Smooth muscle cell (in vitro differentiated cells): ENCODE measurements around the gene PHF5A. TPM values are rescaled to one million over a fixed set of nuclear protein-coding genes. Genes with fewer than 3 reads are reported as not detected.
"Not testable (repeated sequence)": the region's sequence is repeated elsewhere in the genome, so short reads cannot be mapped to it uniquely, and the experiment has no call there.

Experiments used
- DNase-seq: peaks from one replicate; lab custom pipeline; 2025; ENCODE audit not compliant: unreplicated experiment; lab: John Stamatoyannopoulos, UW
- H2AFZ ChIP-seq: fragments of 200-600 bp; sonication (generic); 2 replicates; pipeline ENCODE4 v1.6.0; 2016; ENCODE audit warnings: antibody characterized with exemption, low read depth, mild to moderate bottlenecking
- H3F3A ChIP-seq: fragments of 200-600 bp; sonication (generic); 2 replicates; pipeline ENCODE4 v1.6.0; 2017; ENCODE audit warnings: antibody characterized with exemption, low read depth
- H3K27ac ChIP-seq: fragments of 200-600 bp; sonication (generic); 2 replicates; pipeline ENCODE4 v1.5.1; 2016; ENCODE audit warnings: low read depth, mild to moderate bottlenecking
- H3K27me3 ChIP-seq: fragments of 200-600 bp; sonication (generic); 2 replicates; pipeline ENCODE4 v1.6.1; 2016; ENCODE audit warnings: low read depth, mild to moderate bottlenecking
- H3K36me3 ChIP-seq: fragments of 200-600 bp; sonication (generic); 2 replicates; pipeline ENCODE4 v1.5.1; 2016; ENCODE audit warnings: low read depth
- H3K4me1 ChIP-seq: fragments of 200-600 bp; sonication (generic); 2 replicates; pipeline ENCODE4 v1.5.1; 2016; ENCODE audit warnings: low read depth
- H3K4me2 ChIP-seq: fragments of 200-600 bp; sonication (generic); 2 replicates; pipeline ENCODE4 v1.6.0; 2016; ENCODE audit warnings: mild to moderate bottlenecking
- H3K4me3 ChIP-seq: fragments of 200-600 bp; sonication (generic); 2 replicates; pipeline ENCODE4 v1.5.1; 2016; ENCODE audit warnings: mild to moderate bottlenecking
- H3K79me2 ChIP-seq: fragments of 200-600 bp; sonication (generic); 2 replicates; pipeline ENCODE4 v1.6.0; 2016; ENCODE audit warnings: low read depth, mild to moderate bottlenecking
- H3K9ac ChIP-seq: fragments of 200-600 bp; sonication (generic); 2 replicates; pipeline ENCODE4 v1.6.0; 2016; ENCODE audit warnings: low read depth
- H3K9me3 ChIP-seq: fragments of 200-600 bp; sonication (generic); replicated peaks from 2 replicates; pipeline ENCODE4 v1.5.1; 2016; ENCODE audit warnings: low read depth
- H4K20me1 ChIP-seq: fragments of 200-600 bp; sonication (generic); 2 replicates; pipeline ENCODE4 v1.6.0; 2016; ENCODE audit warnings: low read depth
- WGBS: methylation state at CpG from one replicate; pipeline ENCODE4 v1.1.7; 2016; ENCODE audit warnings: low lambda C conversion rate; 5-methylcytosine and 5-hydroxymethylcytosine counted together
- polyA plus RNA-seq: library from polyadenylated mRNA; unstranded; fragments of >200 nt; fragmentation: Nextera tagmentation; extraction: Ambion mirVana; gene quantifications from 2 replicates; pipeline ENCODE4 v1.2.1, GENCODE V29; 2016
- total RNA-seq: library from RNA; depleted of rRNA; stranded (reverse); fragments of >200 nt; gene quantifications from 2 replicates; pipeline ENCODE4 v1.2.3, GENCODE V29; 2014
- TF ChIP-seq, protein P1 (sequence below): fragments of 200-600 bp; sonication (generic); IDR thresholded peaks from 2 replicates; pipeline ENCODE4 v1.5.1; 2017; ENCODE audit warnings: borderline replicate concordance, mild to moderate bottlenecking, antibody characterized with exemption; ENCODE audit not compliant: insufficient read depth, poor library complexity, severe bottlenecking

PHF5A gene
- total and polyA plus RNA-seq, 2 experiments from 2014 or later, result 19.4 to 28.3 TPM

DNA sequence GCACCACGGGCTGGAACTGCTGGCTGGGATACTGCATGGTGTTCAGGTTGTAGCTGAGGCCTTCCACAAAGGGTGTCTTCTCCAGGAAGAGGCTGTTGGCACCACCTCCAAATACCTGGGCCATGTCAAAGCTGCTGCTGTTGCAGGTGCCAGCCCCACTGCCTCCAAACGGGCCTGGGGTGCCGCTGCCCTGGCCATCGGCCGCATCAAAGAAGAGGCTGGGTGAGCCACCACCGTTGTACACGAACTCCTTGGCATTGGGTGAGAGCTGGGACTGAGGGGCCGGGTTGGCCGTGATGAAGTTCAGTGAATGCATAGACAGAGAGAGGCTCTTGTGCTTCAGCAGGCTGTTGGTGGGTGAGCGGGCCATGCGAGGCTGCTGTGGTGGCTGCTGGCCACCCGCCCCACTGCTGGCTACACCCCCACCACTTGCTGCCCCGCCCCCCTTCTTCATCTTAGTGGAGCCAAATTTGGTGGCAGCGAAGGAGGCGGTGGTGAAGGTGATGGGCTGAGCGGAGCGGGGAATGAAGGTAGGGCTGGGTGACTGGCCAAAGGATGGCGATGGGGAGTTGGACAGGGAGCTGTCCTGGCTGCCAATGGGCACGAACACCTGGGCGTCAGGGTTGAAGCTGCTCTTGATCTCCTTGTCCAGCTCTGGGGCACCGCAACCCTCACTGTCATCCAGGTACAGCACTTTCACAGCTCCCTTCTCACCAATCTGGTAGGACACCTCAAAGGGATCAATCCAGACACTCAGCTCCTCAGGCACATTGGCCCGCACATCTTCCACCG is 32.0 kb downstream of the PHF5A start:
- Histone ChIP-seq H3K79me2 (peaks cover 68% of the 10 kb centered on the region), H3K9ac (no peak overlapping the region), H3K9me3 (no peaks in the 10 kb centered on the region), H4K20me1 (peaks cover 100% of the 10 kb centered on the region), H3K4me1 (no peaks in the 10 kb centered on the region), H3F3A (no peaks in the 10 kb centered on the region), H3K4me3 (no peak overlapping the region), H3K27me3 (no peaks in the 10 kb centered on the region), H2AFZ (no peak overlapping the region), H3K36me3 (no peaks in the 10 kb centered on the region), H3K27ac (no peak overlapping the region), H3K4me2 (no peak overlapping the region)
- TF ChIP-seq, protein P1, sequence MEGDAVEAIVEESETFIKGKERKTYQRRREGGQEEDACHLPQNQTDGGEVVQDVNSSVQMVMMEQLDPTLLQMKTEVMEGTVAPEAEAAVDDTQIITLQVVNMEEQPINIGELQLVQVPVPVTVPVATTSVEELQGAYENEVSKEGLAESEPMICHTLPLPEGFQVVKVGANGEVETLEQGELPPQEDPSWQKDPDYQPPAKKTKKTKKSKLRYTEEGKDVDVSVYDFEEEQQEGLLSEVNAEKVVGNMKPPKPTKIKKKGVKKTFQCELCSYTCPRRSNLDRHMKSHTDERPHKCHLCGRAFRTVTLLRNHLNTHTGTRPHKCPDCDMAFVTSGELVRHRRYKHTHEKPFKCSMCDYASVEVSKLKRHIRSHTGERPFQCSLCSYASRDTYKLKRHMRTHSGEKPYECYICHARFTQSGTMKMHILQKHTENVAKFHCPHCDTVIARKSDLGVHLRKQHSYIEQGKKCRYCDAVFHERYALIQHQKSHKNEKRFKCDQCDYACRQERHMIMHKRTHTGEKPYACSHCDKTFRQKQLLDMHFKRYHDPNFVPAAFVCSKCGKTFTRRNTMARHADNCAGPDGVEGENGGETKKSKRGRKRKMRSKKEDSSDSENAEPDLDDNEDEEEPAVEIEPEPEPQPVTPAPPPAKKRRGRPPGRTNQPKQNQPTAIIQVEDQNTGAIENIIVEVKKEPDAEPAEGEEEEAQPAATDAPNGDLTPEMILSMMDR, result no peak
- no peak for DNase-seq
- WGBS, result 92% methylated on average over 23 of the region's 23 CpGs

DNA sequence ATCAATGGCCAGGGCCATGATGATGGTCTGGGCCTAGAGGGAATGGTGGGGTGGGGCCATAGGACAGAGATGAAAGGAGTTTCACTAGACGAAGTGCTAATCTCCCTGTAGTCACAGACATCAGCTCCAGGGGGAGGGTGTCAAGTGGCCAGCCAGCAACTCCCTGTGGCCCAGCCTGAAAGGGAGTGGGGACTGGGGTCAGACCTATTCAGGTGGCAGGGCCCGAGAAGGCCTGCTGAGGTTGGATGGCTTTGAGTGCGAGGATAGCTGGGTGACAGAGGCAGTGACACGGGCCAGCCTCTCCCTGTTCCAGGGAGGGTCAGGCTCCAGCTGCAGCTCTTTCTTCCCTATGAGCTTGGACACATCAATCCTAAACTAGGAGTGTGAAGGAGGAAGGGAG is 32.9 kb downstream of the PHF5A start:
- Histone ChIP-seq H3K9me3 (no peaks in the 10 kb centered on the region), H3K27me3 (no peaks in the 10 kb centered on the region), H4K20me1 (peaks cover 97% of the 10 kb centered on the region), H3K27ac (no peak overlapping the region), H3K9ac (no peak overlapping the region), H2AFZ (no peak overlapping the region), H3K36me3 (no peaks in the 10 kb centered on the region), H3K4me3 (no peak overlapping the region), H3K79me2 (peaks cover 59% of the 10 kb centered on the region), H3K4me1 (no peaks in the 10 kb centered on the region), H3F3A (no peaks in the 10 kb centered on the region), H3K4me2 (no peak overlapping the region)
- TF ChIP-seq, protein P1, result no peak
- no peak for DNase-seq
- 87% methylated on average over 4 of the region's 4 CpGs for WGBS

DNA sequence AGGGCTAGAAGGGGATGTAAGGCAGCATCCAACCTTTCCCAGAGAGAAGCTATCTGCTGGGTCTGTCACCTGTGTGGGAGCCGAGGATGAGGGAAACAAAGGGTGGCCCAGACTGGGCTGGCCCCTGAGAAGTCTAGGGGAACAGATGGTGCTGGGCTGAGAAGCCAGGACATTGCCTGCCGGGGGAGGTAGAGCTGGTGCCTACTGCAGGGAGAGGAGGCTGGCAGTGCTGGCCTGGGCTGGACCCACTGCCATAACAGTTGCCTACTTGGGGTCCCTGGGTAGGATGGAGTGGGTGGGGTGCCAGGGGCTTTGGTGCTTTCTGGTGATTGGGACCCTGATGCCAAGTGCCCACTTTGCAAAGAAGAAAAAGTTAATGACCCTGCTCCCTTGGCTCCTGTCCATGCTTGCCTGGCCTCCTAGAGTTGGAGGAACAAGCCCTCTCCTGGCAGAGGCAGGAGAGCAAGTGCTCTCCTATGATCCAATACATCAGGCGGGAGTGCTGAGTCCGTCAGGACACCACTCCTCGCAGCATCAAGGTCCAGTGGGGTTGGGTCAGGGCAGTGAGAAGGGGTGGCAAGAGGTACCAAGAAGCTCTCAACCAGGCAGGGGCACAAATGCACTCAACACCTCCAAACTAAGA is 34.0 kb downstream of the PHF5A start:
- H4K20me1 ChIP-seq, result peaks cover 86% of the 10 kb centered on the region
- not testable (repeated sequence) for H3K4me2 ChIP-seq, H3K4me1 ChIP-seq, H2AFZ ChIP-seq, H3K36me3 ChIP-seq, H3F3A ChIP-seq, H3K27me3 ChIP-seq, H3K9ac ChIP-seq, H3K9me3 ChIP-seq, DNase-seq, H3K4me3 ChIP-seq, H3K27ac ChIP-seq
- 97% methylated on average over 5 of the region's 5 CpGs for WGBS
- peaks cover 48% of the 10 kb centered on the region for H3K79me2 ChIP-seq

DNA sequence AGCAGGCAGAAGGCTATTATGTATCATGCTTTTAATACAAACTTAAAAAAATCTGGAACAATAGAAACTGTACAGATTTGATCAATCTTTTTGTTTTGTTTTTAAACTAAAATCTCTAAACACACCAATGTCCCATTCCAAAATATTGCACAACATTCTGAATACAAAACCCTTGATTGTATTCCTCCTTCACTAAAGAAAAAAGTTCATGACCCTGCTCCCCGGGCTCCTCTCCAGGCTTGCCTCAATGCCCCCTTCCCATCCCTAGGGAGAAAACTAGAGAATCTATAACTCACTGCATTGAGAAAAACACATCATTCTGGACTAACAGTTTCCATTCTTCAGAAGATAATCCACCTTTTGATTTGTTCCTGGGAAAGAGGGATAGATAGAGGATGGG is 35.0 kb downstream of the PHF5A start:
- H3K4me1 ChIP-seq, H3K36me3 ChIP-seq, H3F3A ChIP-seq, H3K9me3 ChIP-seq, H3K9ac ChIP-seq, H3K27ac ChIP-seq, H2AFZ ChIP-seq, H3K4me3 ChIP-seq, H3K27me3 ChIP-seq, DNase-seq, H3K4me2 ChIP-seq: not testable (repeated sequence)
- H3K79me2 ChIP-seq, result peaks cover 38% of the 10 kb centered on the region
- WGBS, result 97% methylated on average over 1 of the region's 1 CpG
- H4K20me1 ChIP-seq, result peaks cover 76% of the 10 kb centered on the region
